HUES6 (cell line): ENCODE measurements around the gene BTNL9.
A peak's percentile ranks its signal among the peaks of the same experiment; 100 is the strongest.

ENCODE experiments used
- H3K27ac ChIP-seq: 2 replicates; pipeline ENCODE4 v1.7.0; 2013; ENCODE audit warnings: low read depth, mild to moderate bottlenecking, low read length, inconsistent platforms
- H3K27me3 ChIP-seq: 2 replicates; pipeline ENCODE4 v1.6.1; 2013; ENCODE audit warnings: low read length; ENCODE audit not compliant: control insufficient read depth, insufficient read depth
- H3K36me3 ChIP-seq: 2 replicates; pipeline ENCODE4 v1.6.1; 2013; ENCODE audit warnings: low read length; ENCODE audit not compliant: control insufficient read depth, insufficient read depth
- H3K4me1 ChIP-seq: 2 replicates; pipeline ENCODE4 v1.6.1; 2013; ENCODE audit warnings: low read length; ENCODE audit not compliant: control insufficient read depth, insufficient read depth
- H3K4me3 ChIP-seq: 2 replicates; pipeline ENCODE4 v1.5.1; 2013; ENCODE audit warnings: low read depth, low read length
- H3K9ac ChIP-seq: one replicate; pipeline ENCODE4 v1.6.1; 2013; ENCODE audit warnings: mild to moderate bottlenecking, low read length
- H3K9me3 ChIP-seq: 2 replicates; pipeline ENCODE4 v1.6.1; 2013; ENCODE audit warnings: low read depth, low read length; ENCODE audit not compliant: control insufficient read depth, insufficient read depth

Gene BTNL9

DNA sequence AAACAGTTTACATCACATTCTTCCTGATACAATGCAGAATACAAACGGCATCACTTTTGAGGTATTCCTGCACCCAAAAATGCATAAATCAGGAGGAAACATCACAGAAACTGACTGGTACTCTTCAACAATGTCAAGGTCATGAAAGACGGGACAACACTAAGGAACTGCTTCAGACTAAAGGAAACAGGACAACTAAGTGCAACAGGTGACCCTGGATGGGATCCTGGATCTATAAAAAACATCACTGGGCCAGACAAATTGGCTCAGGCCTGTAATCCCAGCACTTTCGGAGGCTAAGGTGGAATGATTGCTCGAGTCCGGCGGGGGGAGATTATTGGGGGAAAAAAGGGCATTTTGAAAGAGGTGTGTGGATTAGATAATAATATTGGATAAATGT, 22.6 kb downstream of the BTNL9 start:
- Histone ChIP-seq H3K36me3 (no peaks in the 10 kb centered on the region), H3K9me3 (peaks cover 6% of the 10 kb centered on the region; the same call in 1 of the 2 replicates), H3K9ac (no peak overlapping the region), H3K27me3 (peaks cover 76% of the 10 kb centered on the region), H3K27ac (no peak overlapping the region), H3K4me3 (no peak overlapping the region), H3K4me1 (no peaks in the 10 kb centered on the region)

DNA sequence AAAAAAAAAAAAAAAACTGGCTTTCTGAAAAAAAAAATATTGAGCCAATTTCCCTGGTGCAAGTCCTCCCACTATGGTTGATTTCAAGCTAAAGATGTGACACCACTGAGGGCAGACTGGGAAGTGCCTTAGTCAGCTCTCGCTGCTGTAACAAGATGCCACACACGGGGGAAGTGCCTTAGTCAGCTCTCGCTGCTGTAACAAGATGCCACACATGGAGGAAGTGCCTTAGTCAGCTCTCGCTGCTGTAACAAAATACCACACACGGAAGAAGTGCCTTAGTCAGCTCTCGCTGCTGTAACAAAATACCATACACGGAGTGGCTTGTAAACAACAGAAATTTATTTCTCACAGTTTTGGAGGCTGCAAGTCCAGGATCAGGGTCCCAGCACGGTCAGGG, 23.4 kb downstream of the BTNL9 start:
- Histone ChIP-seq H3K27ac (no peak overlapping the region), H3K4me1 (no peaks in the 10 kb centered on the region), H3K9ac (no peak overlapping the region), H3K27me3 (peaks cover 72% of the 10 kb centered on the region), H3K9me3 (peaks cover 6% of the 10 kb centered on the region; the same call in 1 of the 2 replicates), H3K4me3 (no peak overlapping the region), H3K36me3 (no peaks in the 10 kb centered on the region)

DNA sequence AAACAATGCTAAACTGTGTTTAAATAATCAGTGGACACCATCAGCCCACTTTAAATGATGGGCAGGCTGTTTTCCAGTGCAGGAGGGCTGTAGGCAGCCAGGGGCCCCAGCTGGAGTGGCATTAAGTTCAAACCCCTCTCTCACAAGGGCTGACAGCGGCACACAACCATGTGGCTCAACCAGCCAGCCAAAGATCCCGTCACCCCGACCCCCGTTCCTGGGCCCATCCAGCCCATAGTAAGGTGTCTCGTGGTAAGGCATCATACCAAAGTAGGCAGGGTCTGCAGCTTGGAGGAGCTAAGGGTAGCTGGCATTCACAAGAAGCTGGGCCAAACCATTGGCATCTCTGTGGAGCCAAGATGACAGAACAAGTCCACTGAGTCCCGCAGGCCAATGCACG, 24.9 kb downstream of the BTNL9 start:
- H3K27me3 ChIP-seq = peaks cover 70% of the 10 kb centered on the region
- H3K4me1 ChIP-seq = no peaks in the 10 kb centered on the region
- H3K9ac ChIP-seq = no peak overlapping the region
- no peak overlapping the region for H3K27ac ChIP-seq
- H3K4me3 ChIP-seq = no peak overlapping the region
- H3K9me3 ChIP-seq = peaks cover 6% of the 10 kb centered on the region; the same call in 1 of the 2 replicates
- H3K36me3 ChIP-seq = no peaks in the 10 kb centered on the region

DNA sequence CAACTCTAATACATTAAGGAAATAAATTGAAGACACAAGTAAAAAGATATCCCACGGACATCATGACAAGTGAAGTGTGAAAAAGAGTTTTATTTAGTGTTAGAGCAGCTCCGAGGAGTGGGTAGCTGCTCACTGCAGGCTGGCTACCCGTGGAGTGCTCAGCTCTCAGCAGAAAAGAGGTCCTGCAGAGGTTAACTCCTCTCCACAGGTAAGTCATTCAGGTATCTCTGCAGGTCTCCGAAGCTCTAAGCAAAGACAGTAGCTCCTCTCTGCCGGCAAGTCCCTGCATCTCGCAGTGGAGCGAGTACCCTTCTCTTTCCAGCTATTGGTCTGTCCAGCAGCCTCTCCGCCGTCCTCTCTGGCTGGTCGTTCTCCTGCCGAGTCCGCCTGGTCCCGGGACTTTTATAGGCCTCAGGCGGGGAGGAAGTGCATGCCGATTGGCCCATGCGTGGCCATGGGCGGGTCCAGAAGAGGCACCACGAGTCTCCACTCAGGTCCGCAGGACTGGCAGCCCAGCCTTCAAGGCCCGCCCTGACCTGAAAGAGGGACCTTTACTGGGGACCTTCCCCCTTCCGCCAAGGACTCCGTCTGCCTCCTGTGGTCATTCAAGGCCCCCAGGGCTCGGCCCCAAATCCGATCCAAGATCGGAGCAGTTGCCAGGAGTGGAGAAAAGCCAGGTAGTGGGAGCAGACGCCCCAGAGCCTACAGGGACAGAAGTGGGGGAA, 29.9 kb downstream of the BTNL9 start:
- Histone ChIP-seq H3K36me3 (no peaks in the 10 kb centered on the region), H3K9me3 (peaks cover 6% of the 10 kb centered on the region; the same call in 1 of the 2 replicates), H3K27ac (no peak overlapping the region), H3K4me3 (peak overlapping the region; percentile 41), H3K9ac (no peak overlapping the region), H3K27me3 (peaks cover 45% of the 10 kb centered on the region), H3K4me1 (no peaks in the 10 kb centered on the region)

DNA sequence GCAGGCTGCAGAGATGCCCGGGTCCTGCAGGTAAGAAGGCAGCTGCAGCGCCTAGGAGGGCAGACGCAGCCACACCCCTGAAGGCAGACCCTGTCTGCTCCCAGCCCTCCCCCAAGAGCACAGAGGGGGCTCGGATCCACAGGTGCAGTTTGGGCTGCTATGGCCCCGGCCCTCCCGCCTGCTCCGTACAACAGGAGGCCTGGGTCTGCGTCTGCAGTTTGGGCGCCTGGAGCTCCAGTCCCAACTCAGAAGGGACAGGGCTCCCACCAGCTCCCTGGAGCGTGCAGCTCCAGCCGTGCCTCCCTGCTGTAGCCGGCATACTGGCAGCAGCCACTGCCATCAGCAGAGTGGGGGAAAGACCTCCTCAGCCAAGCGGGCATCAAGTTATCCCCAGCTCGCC, 30.5 kb downstream of the BTNL9 start:
- Histone ChIP-seq H3K9me3 (peaks cover 6% of the 10 kb centered on the region; the same call in 1 of the 2 replicates), H3K27me3 (peaks cover 42% of the 10 kb centered on the region), H3K36me3 (no peaks in the 10 kb centered on the region), H3K4me1 (no peaks in the 10 kb centered on the region), H3K4me3 (peak overlapping the region; percentile 41), H3K9ac (no peak overlapping the region), H3K27ac (no peak overlapping the region)

DNA sequence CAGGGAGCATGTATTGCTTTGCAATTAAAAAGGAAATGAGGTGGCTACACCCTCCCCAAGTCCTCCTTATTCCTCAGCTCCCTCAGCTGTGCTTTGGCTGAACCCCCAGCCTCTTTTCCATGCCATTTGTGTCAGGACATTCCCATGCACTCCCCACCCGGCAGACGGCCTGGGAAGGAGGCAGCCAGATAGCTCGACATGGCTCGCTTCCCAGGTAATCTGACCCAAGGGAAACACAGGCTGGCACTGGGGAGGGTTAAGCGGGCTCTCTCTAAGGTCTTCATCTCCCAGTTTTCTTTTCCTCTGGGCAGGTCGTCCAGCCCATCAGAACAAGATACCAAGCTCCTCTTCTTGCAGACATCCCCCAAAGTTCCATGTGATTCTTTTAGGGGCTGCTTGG, 31.2 kb downstream of the BTNL9 start:
- Histone ChIP-seq H3K27ac (no peak overlapping the region), H3K9ac (no peak overlapping the region), H3K36me3 (no peaks in the 10 kb centered on the region), H3K27me3 (peaks cover 37% of the 10 kb centered on the region), H3K4me3 (no peak overlapping the region), H3K9me3 (peaks cover 3% of the 10 kb centered on the region; the same call in 1 of the 2 replicates), H3K4me1 (no peaks in the 10 kb centered on the region)

GRCh38 chr5:181076920-181077319, 36.9 kb downstream of the BTNL9 start:
- Histone ChIP-seq H3K9ac (no peak overlapping the region), H3K9me3 (peaks cover 3% of the 10 kb centered on the region; the same call in 1 of the 2 replicates), H3K4me3 (no peak overlapping the region), H3K27me3 (peaks cover 5% of the 10 kb centered on the region), H3K4me1 (no peaks in the 10 kb centered on the region), H3K36me3 (no peaks in the 10 kb centered on the region), H3K27ac (no peak overlapping the region)

- H3K27me3 ChIP-seq = peaks cover 20% of the 10 kb centered on the region
- no peaks in the 10 kb centered on the region for H3K36me3 ChIP-seq
- no peaks in the 10 kb centered on the region for H3K9me3 ChIP-seq
- H3K27ac ChIP-seq = no peak overlapping the region
- no peak overlapping the region for H3K9ac ChIP-seq
- H3K4me1 ChIP-seq = peaks cover 7% of the 10 kb centered on the region; the same call in 1 of the 2 replicates
- no peak overlapping the region for H3K4me3 ChIP-seq
Observed at GRCh38 chr5:181081989-181082388, 41.9 kb downstream of the BTNL9 start.

- H3K27me3 ChIP-seq = peaks cover 20% of the 10 kb centered on the region
- H3K4me3 ChIP-seq = 0 out of 2 replicates have a peak overlapping the region, but pooled peaks have one; percentile 9
- no peak overlapping the region for H3K27ac ChIP-seq
- no peaks in the 10 kb centered on the region for H3K36me3 ChIP-seq
- no peak overlapping the region for H3K9ac ChIP-seq
- peaks cover 7% of the 10 kb centered on the region; the same call in 1 of the 2 replicates for H3K4me1 ChIP-seq
- H3K9me3 ChIP-seq = no peaks in the 10 kb centered on the region
Observed at GRCh38 chr5:181084621-181085195, 44.6 kb downstream of the BTNL9 start.

DNA sequence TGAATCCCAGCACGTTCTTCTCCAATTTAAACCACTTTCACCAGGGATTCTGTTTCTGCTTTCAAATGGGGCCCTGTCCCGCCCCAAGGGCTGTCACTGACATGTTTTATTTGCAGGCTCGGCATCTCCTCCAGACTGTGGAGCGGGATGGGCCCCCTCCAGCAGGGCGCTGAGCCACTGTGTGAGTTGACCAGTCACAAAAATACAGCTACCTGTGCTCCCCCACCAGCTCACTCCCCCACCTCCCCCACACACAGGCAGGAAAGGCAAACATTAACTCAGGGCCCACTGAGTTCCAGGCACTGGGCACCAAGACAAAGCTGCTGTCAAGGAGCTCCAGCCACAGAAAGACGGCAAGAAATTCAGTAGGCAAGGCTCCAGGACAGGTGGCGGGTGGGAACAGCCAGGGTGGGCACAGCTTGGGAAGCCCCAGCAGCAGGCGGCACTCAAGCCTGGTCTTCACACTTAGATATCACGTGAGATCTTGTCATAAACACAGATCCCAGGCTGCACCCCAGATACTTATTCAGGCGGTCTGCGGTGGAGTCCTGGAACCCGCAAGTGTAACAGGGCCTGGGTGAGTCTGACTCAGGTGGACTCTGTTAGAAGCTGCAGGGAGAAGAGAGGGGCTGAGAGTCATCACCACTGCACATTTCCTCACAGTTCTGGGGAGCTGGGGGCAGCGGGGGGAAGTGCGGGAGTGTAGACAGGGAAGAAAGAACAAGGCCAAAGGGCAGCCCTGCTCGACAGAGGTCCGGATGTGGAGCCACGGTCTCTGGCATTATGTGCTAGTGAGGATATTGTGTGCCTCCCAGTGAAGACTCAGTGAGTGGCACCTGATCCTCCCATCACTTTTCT, 46.2 kb downstream of the BTNL9 start:
- Histone ChIP-seq H3K9me3 (no peaks in the 10 kb centered on the region), H3K4me3 (no peak overlapping the region), H3K36me3 (no peaks in the 10 kb centered on the region), H3K27ac (no peak overlapping the region), H3K4me1 (peaks cover 7% of the 10 kb centered on the region; the same call in 1 of the 2 replicates), H3K27me3 (peaks cover 20% of the 10 kb centered on the region), H3K9ac (no peak overlapping the region)

DNA sequence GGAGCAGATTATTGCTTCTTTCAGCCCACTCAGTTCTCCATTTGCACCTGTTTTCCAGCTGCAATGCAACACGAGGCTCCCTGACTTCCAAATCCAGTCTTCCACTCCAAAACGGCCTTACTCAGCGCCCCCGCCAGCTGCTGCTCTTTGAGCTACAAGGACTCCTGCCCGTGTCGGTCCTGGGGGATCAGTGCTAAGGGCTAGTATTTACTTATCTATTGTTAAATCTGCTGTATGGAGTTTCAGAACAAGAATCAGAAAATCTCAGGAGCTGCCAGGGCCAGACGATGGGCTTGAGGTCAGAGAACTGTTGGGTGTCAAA, 46.8 kb downstream of the BTNL9 start:
- H3K27ac ChIP-seq = no peak overlapping the region
- no peaks in the 10 kb centered on the region for H3K9me3 ChIP-seq
- H3K9ac ChIP-seq = no peak overlapping the region
- peaks cover 20% of the 10 kb centered on the region for H3K27me3 ChIP-seq
- no peak overlapping the region for H3K4me3 ChIP-seq
- H3K36me3 ChIP-seq = no peaks in the 10 kb centered on the region
- H3K4me1 ChIP-seq = peaks cover 7% of the 10 kb centered on the region; the same call in 1 of the 2 replicates
